Memory B cell (primary cell): ENCODE data around the gene EPN2.
"Not testable (repeated sequence)": the region's sequence is repeated elsewhere in the genome, so short reads cannot be mapped to it uniquely, and the experiment has no call there.

ENCODE experiments used
- ATAC-seq: fragments of 150-1000 bp; cut with Tn5 transposase; 2 replicates; pipeline ENCODE4 v1.10.0; 2021; ENCODE audit warnings: low read depth, mild to moderate bottlenecking, moderate library complexity
- DNase-seq, 2 donors: peaks; one replicate each; pipeline ENCODE4 v3.0.0; 2022; ENCODE audit warnings: low spot score in 2 of 2
- H3K27ac Mint-ChIP-seq: one replicate; pipeline ENCODE4 v1.8.0; 2022; ENCODE audit warnings: mild to moderate bottlenecking, moderate library complexity, mixed read lengths
- H3K27me3 Mint-ChIP-seq: one replicate; pipeline ENCODE4 v1.8.0; 2022; ENCODE audit warnings: mixed read lengths
- H3K36me3 Mint-ChIP-seq: one replicate; pipeline ENCODE4 v1.8.0; 2022; ENCODE audit warnings: mild to moderate bottlenecking, mixed read lengths
- H3K4me1 Mint-ChIP-seq: one replicate; pipeline ENCODE4 v1.8.0; 2022; ENCODE audit warnings: mixed read lengths
- H3K4me3 Mint-ChIP-seq: one replicate; pipeline ENCODE4 v1.8.0; 2022; ENCODE audit warnings: mild to moderate bottlenecking, moderate library complexity, mixed read lengths
- H3K9me3 Mint-ChIP-seq: one replicate; pipeline ENCODE4 v1.8.0; 2022; ENCODE audit warnings: mixed read lengths

Gene EPN2

GRCh38 chr17:19226610-19227588, 10.3 kb upstream of the EPN2 start:
- not testable (repeated sequence) for H3K36me3 Mint-ChIP-seq, H3K4me1 Mint-ChIP-seq, H3K4me3 Mint-ChIP-seq, H3K9me3 Mint-ChIP-seq, H3K27me3 Mint-ChIP-seq, H3K27ac Mint-ChIP-seq, DNase-seq
- peak; percentile 34 for ATAC-seq

GRCh38 chr17:19234676-19235075, 2.5 kb upstream of the EPN2 start:
- DNase-seq, H3K4me3 Mint-ChIP-seq, H3K27ac Mint-ChIP-seq, H3K27me3 Mint-ChIP-seq, H3K9me3 Mint-ChIP-seq, ATAC-seq, H3K36me3 Mint-ChIP-seq, H3K4me1 Mint-ChIP-seq: not testable (repeated sequence)

GRCh38 chr17:19236351-19237138, 621 bp upstream of the EPN2 start:
- not testable (repeated sequence) for H3K27me3 Mint-ChIP-seq, H3K4me3 Mint-ChIP-seq

GRCh38 chr17:19237389-19238166, 412 bp downstream of the EPN2 start:
- peaks cover 4% of the 10 kb centered on the region for H3K4me1 Mint-ChIP-seq
- no peaks in the 10 kb centered on the region for H3K9me3 Mint-ChIP-seq
- H3K27ac Mint-ChIP-seq = peak overlapping the region; percentile 91
- ATAC-seq = peak; percentile 75
- H3K27me3 Mint-ChIP-seq = no peaks in the 10 kb centered on the region
- peak; percentile 11 to 71 for DNase-seq
- H3K4me3 Mint-ChIP-seq = peak overlapping the region; percentile 92
- peaks cover 2% of the 10 kb centered on the region for H3K36me3 Mint-ChIP-seq

More at GRCh38 chr17:19236351-19237138, 621 bp upstream of the EPN2 start:
- not testable (repeated sequence) for DNase-seq, H3K4me1 Mint-ChIP-seq, H3K9me3 Mint-ChIP-seq, H3K27ac Mint-ChIP-seq, H3K36me3 Mint-ChIP-seq
- ATAC-seq = peak; percentile 66

- H3K36me3 Mint-ChIP-seq = peaks cover 2% of the 10 kb centered on the region
These were observed 970 bp downstream of the EPN2 start for GRCh38 chr17:19238167-19238505.

GRCh38 chr17:19239544-19239943, 2.4 kb downstream of the EPN2 start:
- Mint-ChIP-seq H3K9me3 (no peaks in the 10 kb centered on the region), H3K4me1 (peaks cover 8% of the 10 kb centered on the region), H3K4me3 (no peak overlapping the region), H3K27me3 (no peaks in the 10 kb centered on the region), H3K36me3 (peaks cover 2% of the 10 kb centered on the region), H3K27ac (no peak overlapping the region)
- no peak for DNase-seq
- no peak for ATAC-seq

More at GRCh38 chr17:19238167-19238505, 970 bp downstream of the EPN2 start:
- Mint-ChIP-seq H3K27me3 (no peaks in the 10 kb centered on the region), H3K4me1 (peaks cover 5% of the 10 kb centered on the region), H3K27ac (peak overlapping the region; percentile 91), H3K9me3 (no peaks in the 10 kb centered on the region), H3K4me3 (peak overlapping the region; percentile 92)
- DNase-seq = peak; percentile 5 to 19
- ATAC-seq = no peak

GRCh38 chr17:19242323-19242722, 5.2 kb downstream of the EPN2 start:
- H3K27me3 Mint-ChIP-seq = no peaks in the 10 kb centered on the region
- no peak overlapping the region for H3K4me3 Mint-ChIP-seq
- no peaks in the 10 kb centered on the region for H3K9me3 Mint-ChIP-seq
- H3K36me3 Mint-ChIP-seq = peaks cover 2% of the 10 kb centered on the region
- peaks cover 14% of the 10 kb centered on the region for H3K4me1 Mint-ChIP-seq
- H3K27ac Mint-ChIP-seq = no peak overlapping the region
- DNase-seq (no peak), ATAC-seq (no peak)

GRCh38 chr17:19242926-19243325, 5.8 kb downstream of the EPN2 start:
- DNase-seq = no peak
- peaks cover 20% of the 10 kb centered on the region for H3K4me1 Mint-ChIP-seq
- H3K9me3 Mint-ChIP-seq = no peaks in the 10 kb centered on the region
- no peaks in the 10 kb centered on the region for H3K27me3 Mint-ChIP-seq
- no peak overlapping the region for H3K4me3 Mint-ChIP-seq
- no peak overlapping the region for H3K27ac Mint-ChIP-seq
- no peak for ATAC-seq
- peaks cover 2% of the 10 kb centered on the region for H3K36me3 Mint-ChIP-seq

GRCh38 chr17:19243838-19244237, 6.7 kb downstream of the EPN2 start:
- peaks cover 26% of the 10 kb centered on the region for H3K4me1 Mint-ChIP-seq
- no peaks in the 10 kb centered on the region for H3K9me3 Mint-ChIP-seq
- peaks cover 4% of the 10 kb centered on the region for H3K36me3 Mint-ChIP-seq
- no peaks in the 10 kb centered on the region for H3K27me3 Mint-ChIP-seq
- DNase-seq = no peak
- no peak overlapping the region for H3K27ac Mint-ChIP-seq
- no peak overlapping the region for H3K4me3 Mint-ChIP-seq
- no peak for ATAC-seq

- no peak overlapping the region for H3K27ac Mint-ChIP-seq
- H3K4me1 Mint-ChIP-seq = peaks cover 28% of the 10 kb centered on the region
- no peak overlapping the region for H3K4me3 Mint-ChIP-seq
- no peak for ATAC-seq
- no peaks in the 10 kb centered on the region for H3K27me3 Mint-ChIP-seq
- DNase-seq = no peak
- H3K9me3 Mint-ChIP-seq = no peaks in the 10 kb centered on the region
- peaks cover 4% of the 10 kb centered on the region for H3K36me3 Mint-ChIP-seq
These were observed 7.2 kb downstream of the EPN2 start for GRCh38 chr17:19244357-19244756.

- peaks cover 28% of the 10 kb centered on the region for H3K4me1 Mint-ChIP-seq
- no peak overlapping the region for H3K27ac Mint-ChIP-seq
- H3K9me3 Mint-ChIP-seq = no peaks in the 10 kb centered on the region
- ATAC-seq = no peak
- peaks cover 4% of the 10 kb centered on the region for H3K36me3 Mint-ChIP-seq
- no peak for DNase-seq
- no peaks in the 10 kb centered on the region for H3K27me3 Mint-ChIP-seq
- H3K4me3 Mint-ChIP-seq = no peak overlapping the region
These were observed 7.6 kb downstream of the EPN2 start for GRCh38 chr17:19244781-19245180.

GRCh38 chr17:19247473-19247872, 10.3 kb downstream of the EPN2 start:
- no peaks in the 10 kb centered on the region for H3K27me3 Mint-ChIP-seq
- H3K4me3 Mint-ChIP-seq = no peak overlapping the region
- H3K36me3 Mint-ChIP-seq = peaks cover 6% of the 10 kb centered on the region
- no peaks in the 10 kb centered on the region for H3K9me3 Mint-ChIP-seq
- H3K27ac Mint-ChIP-seq = no peak overlapping the region
- DNase-seq = no peak
- H3K4me1 Mint-ChIP-seq = peaks cover 29% of the 10 kb centered on the region
- ATAC-seq = no peak

- Mint-ChIP-seq H3K27me3 (no peaks in the 10 kb centered on the region), H3K4me3 (no peak overlapping the region), H3K27ac (no peak overlapping the region), H3K9me3 (peaks cover 1% of the 10 kb centered on the region), H3K4me1 (peaks cover 27% of the 10 kb centered on the region), H3K36me3 (peaks cover 8% of the 10 kb centered on the region)
- ATAC-seq = no peak
- no peak for DNase-seq
These were observed 11.2 kb downstream of the EPN2 start for GRCh38 chr17:19248151-19248927.
